Caco-2 (cell line): ENCODE results near the gene TALDO1. TPM values are rescaled to one million over a fixed set of nuclear protein-coding genes. Genes with fewer than 3 reads are reported as not detected.

ENCODE experiments used
- BruUV-seq: library from RNA; stranded (reverse); fragments of 400-500 nt; replicated peaks from 2 replicates; lab custom pipeline; 2021; lab: Mats Ljungman, UMichigan
- CTCF ChIA-PET: fragments of 300-600 bp; sonication (Branson Sonifier 250); formaldehyde crosslinking; loops from one replicate; lab custom pipeline; 2022; ENCODE audit warnings: antibody characterized with exemption; lab: Charles Lee
- POLR2A ChIA-PET: fragments of 300-600 bp; sonication (Branson Sonifier 250); formaldehyde crosslinking; loops from one replicate; lab custom pipeline; 2022; ENCODE audit warnings: antibody characterized with exemption; lab: Charles Lee
- DNase-seq, 2 experiments: peaks; one replicate each; pipeline versions ENCODE4 v3.0.0 to v3.0.0-alpha.2; 2020 to 2022
- H3K27me3 ChIP-seq: replicated peaks from 2 replicates; pipeline ENCODE4 v1.6.0; 2011; ENCODE audit warnings: low read length; ENCODE audit not compliant: control insufficient read depth, insufficient read depth
- H3K36me3 ChIP-seq: 2 replicates; pipeline ENCODE4 v1.5.1; 2011; ENCODE audit warnings: low read length; ENCODE audit not compliant: control insufficient read depth, insufficient read depth
- H3K4me1 ChIP-seq: fragments of 250-450 bp; sonication (Bioruptor Pico); 2 replicates; pipeline ENCODE4 v1.5.1; 2020; ENCODE audit warnings: mild to moderate bottlenecking
- H3K4me3 ChIP-seq: 2 replicates; pipeline ENCODE4 v1.5.1; 2011; ENCODE audit warnings: low read depth, mild to moderate bottlenecking, control low read depth, low read length
- H3K9me3 ChIP-seq: fragments of 250-450 bp; sonication (Bioruptor Pico); 2 replicates; pipeline ENCODE4 v1.5.1; 2020; ENCODE audit warnings: mild to moderate bottlenecking, moderate library complexity
- H3K27ac Mint-ChIP-seq: one replicate; pipeline ENCODE4 v1.8.0; 2022; ENCODE audit warnings: mixed read lengths; ENCODE audit not compliant: unreplicated experiment
- H3K27me3 Mint-ChIP-seq: one replicate; pipeline ENCODE4 v1.8.0; 2022; ENCODE audit warnings: mixed read lengths; ENCODE audit not compliant: insufficient read depth, unreplicated experiment
- H3K36me3 Mint-ChIP-seq: one replicate; pipeline ENCODE4 v1.8.0; 2022; ENCODE audit warnings: mild to moderate bottlenecking, mixed read lengths; ENCODE audit not compliant: insufficient read depth, unreplicated experiment
- H3K4me1 Mint-ChIP-seq: one replicate; pipeline ENCODE4 v1.8.0; 2022; ENCODE audit warnings: low read depth, mixed read lengths; ENCODE audit not compliant: unreplicated experiment
- H3K4me3 Mint-ChIP-seq: one replicate; pipeline ENCODE4 v1.8.0; 2022; ENCODE audit warnings: mild to moderate bottlenecking, moderate library complexity, mixed read lengths; ENCODE audit not compliant: unreplicated experiment
- H3K9me3 Mint-ChIP-seq: one replicate; pipeline ENCODE4 v1.8.0; 2022; ENCODE audit warnings: mixed read lengths; ENCODE audit not compliant: unreplicated experiment
- intact Hi-C: fragments of 100-400 bp; cut with micrococcal nuclease; formaldehyde crosslinking; loops from one replicate; pipeline ENCODE4 v1.10.0; 2022; ENCODE audit not compliant: unreplicated experiment
- total RNA-seq: library from RNA; stranded (reverse); gene quantifications from 2 replicates; pipeline ENCODE4 v1.2.3, GENCODE V29; 2022
- TF ChIP-seq, protein P1 (sequence below), 2 experiments: fragments of 200-600 bp in 1 of 2; IDR thresholded peaks; 1 replicate in 1 of 2; 2 replicates in 1 of 2; pipeline versions ENCODE4 v1.5.1 to v1.8.0; 2011 to 2022; ENCODE audit warnings: antibody characterized with exemption in 1 of 2, control low read depth in 1 of 2, inconsistent platforms in 1 of 2, low read depth in 1 of 2, low read length in 1 of 2, mild to moderate bottlenecking in 1 of 2, moderate library complexity in 1 of 2; ENCODE audit not compliant: insufficient read depth in 1 of 2, severe bottlenecking in 1 of 2, unreplicated experiment in 1 of 2

The TALDO1 gene
- total RNA-seq, 1 experiment from 2014 or later = 293 TPM

DNA sequence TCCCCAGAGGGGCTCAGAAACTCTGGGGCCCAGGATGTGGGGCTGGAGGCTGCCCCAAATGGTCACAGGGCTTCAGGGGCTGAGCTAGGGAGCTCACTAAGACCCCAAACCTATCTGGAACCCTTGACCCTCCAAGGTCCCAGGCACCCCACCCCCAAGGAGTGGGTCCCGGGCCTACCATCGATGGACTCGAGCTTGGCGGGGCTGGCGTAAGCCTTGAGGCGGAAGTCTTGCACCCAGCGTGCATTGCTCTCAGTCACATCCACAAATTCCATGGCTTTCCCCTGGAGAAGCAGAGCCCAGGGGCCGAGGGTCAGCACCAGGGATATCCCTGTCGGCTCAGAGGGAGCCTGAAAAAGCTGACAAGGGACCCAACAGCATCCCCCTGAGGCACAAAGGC lies 26.6 kb downstream of the TALDO1 start:
- no peaks in the 10 kb centered on the region for H3K27me3 ChIP-seq
- H3K36me3 Mint-ChIP-seq = peaks cover 45% of the 10 kb centered on the region
- CTCF ChIA-PET = no interaction called here
- intact Hi-C loops = no loop called here
- BruUV-seq = no TSS peak
- H3K27me3 Mint-ChIP-seq = no peaks in the 10 kb centered on the region
- no peaks in the 10 kb centered on the region for H3K9me3 ChIP-seq
- no peaks in the 10 kb centered on the region for H3K9me3 Mint-ChIP-seq
- H3K27ac Mint-ChIP-seq = no peak overlapping the region
- peaks cover 4% of the 10 kb centered on the region for H3K36me3 ChIP-seq
- no peak for DNase-seq
- H3K4me3 ChIP-seq = no peak overlapping the region
- peaks cover 13% of the 10 kb centered on the region for H3K4me1 ChIP-seq
- H3K4me3 Mint-ChIP-seq = no peak overlapping the region
- TF ChIP-seq, protein P1, sequence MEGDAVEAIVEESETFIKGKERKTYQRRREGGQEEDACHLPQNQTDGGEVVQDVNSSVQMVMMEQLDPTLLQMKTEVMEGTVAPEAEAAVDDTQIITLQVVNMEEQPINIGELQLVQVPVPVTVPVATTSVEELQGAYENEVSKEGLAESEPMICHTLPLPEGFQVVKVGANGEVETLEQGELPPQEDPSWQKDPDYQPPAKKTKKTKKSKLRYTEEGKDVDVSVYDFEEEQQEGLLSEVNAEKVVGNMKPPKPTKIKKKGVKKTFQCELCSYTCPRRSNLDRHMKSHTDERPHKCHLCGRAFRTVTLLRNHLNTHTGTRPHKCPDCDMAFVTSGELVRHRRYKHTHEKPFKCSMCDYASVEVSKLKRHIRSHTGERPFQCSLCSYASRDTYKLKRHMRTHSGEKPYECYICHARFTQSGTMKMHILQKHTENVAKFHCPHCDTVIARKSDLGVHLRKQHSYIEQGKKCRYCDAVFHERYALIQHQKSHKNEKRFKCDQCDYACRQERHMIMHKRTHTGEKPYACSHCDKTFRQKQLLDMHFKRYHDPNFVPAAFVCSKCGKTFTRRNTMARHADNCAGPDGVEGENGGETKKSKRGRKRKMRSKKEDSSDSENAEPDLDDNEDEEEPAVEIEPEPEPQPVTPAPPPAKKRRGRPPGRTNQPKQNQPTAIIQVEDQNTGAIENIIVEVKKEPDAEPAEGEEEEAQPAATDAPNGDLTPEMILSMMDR (IDR thresholded peaks at IDR 0.05; ENCODE audit: insufficient read depth in 1 of 2, low read depth in 1 of 2, low read length in 1 of 2, severe bottlenecking in 1 of 2, unreplicated experiment in 1 of 2) = no peak
- POLR2A ChIA-PET = no interaction called here
- H3K4me1 Mint-ChIP-seq = no peaks in the 10 kb centered on the region

- peak overlapping the region; percentile 80 for H3K4me3 Mint-ChIP-seq
- no peaks in the 10 kb centered on the region for H3K9me3 ChIP-seq
- POLR2A ChIA-PET = no interaction called here
- peak in 1 of 2 experiments; percentile 28 for DNase-seq
- intact Hi-C loops = no loop called here
- H3K36me3 ChIP-seq = peaks cover 3% of the 10 kb centered on the region
- no peaks in the 10 kb centered on the region for H3K27me3 ChIP-seq
- peaks cover 13% of the 10 kb centered on the region for H3K4me1 ChIP-seq
- H3K4me3 ChIP-seq = no peak overlapping the region
- H3K9me3 Mint-ChIP-seq = no peaks in the 10 kb centered on the region
- H3K27me3 Mint-ChIP-seq = no peaks in the 10 kb centered on the region
- H3K36me3 Mint-ChIP-seq = peaks cover 44% of the 10 kb centered on the region
- CTCF ChIA-PET = interaction anchor here (0.6 to 0.8 kb wide), 2 partner anchors 69 to 71 kb away, joined by 4 to 7 read pairs; no protein-coding TSS in a partner anchor
- BruUV-seq = no TSS peak
- no peak overlapping the region for H3K27ac Mint-ChIP-seq
- TF ChIP-seq, protein P1 (IDR thresholded peaks at IDR 0.05; ENCODE audit: insufficient read depth in 1 of 2, low read depth in 1 of 2, low read length in 1 of 2, severe bottlenecking in 1 of 2, unreplicated experiment in 1 of 2) = no peak
- H3K4me1 Mint-ChIP-seq = no peaks in the 10 kb centered on the region
Observed at GRCh38 chr11:774873-775592, 27.8 kb downstream of the TALDO1 start.

- Histone ChIP-seq H3K4me1 (peaks cover 13% of the 10 kb centered on the region), H3K4me3 (peak overlapping the region; percentile 89), H3K36me3 (peaks cover 3% of the 10 kb centered on the region), H3K27me3 (no peaks in the 10 kb centered on the region), H3K9me3 (no peaks in the 10 kb centered on the region)
- peak in 1 of 2 experiments; percentile 18 for DNase-seq
- H3K36me3 Mint-ChIP-seq = peaks cover 32% of the 10 kb centered on the region
- intact Hi-C loops = no loop called here
- H3K9me3 Mint-ChIP-seq = no peaks in the 10 kb centered on the region
- TF ChIP-seq, protein P1 (IDR thresholded peaks at IDR 0.05; ENCODE audit: insufficient read depth in 1 of 2, low read depth in 1 of 2, low read length in 1 of 2, severe bottlenecking in 1 of 2, unreplicated experiment in 1 of 2) = no peak
- H3K27ac Mint-ChIP-seq = no peak overlapping the region
- ChIA-PET POLR2A (interaction anchor here (0.8 to 1.1 kb wide), 3 partner anchors 22 to 33 kb away, joined by 3 to 14 read pairs (median 4); partner anchors contain the start of genes RPLP2 and TALDO1), CTCF (interaction anchor here (0.5 to 0.9 kb wide), 2 partner anchors 8 to 68 kb away, joined by 4 to 5 read pairs; no protein-coding TSS in a partner anchor)
- H3K27me3 Mint-ChIP-seq = no peaks in the 10 kb centered on the region
- no peaks in the 10 kb centered on the region for H3K4me1 Mint-ChIP-seq
- no TSS peak for BruUV-seq
- peak overlapping the region; percentile 80 for H3K4me3 Mint-ChIP-seq
Observed at GRCh38 chr11:776263-776560, 28.9 kb downstream of the TALDO1 start.
